H1 (cell line): ENCODE results near the gene SLC27A5.

Experiments
- ATF2 ChIP-seq: IDR thresholded peaks from 2 replicates; pipeline ENCODE4 v1.6.1; 2012; ENCODE audit warnings: low read length, inconsistent platforms
- CEBPB ChIP-seq: IDR thresholded peaks from 2 replicates; pipeline ENCODE4 v1.6.1; 2012; ENCODE audit warnings: low read depth, low read length
- CHD2 ChIP-seq: IDR thresholded peaks from 2 replicates; pipeline ENCODE4 v1.6.1; 2012; ENCODE audit warnings: low read length, improper control_type of control experiment
- CTCF ChIP-seq, 3 experiments: IDR thresholded peaks; 1 replicate in 2 of 3; 2 replicates in 1 of 3; pipeline versions ENCODE4 v1.5.1 to v1.6.1; 2011; ENCODE audit warnings: low read length in 3 of 3, mild to moderate bottlenecking in 3 of 3, inconsistent platforms in 2 of 3, low read depth in 1 of 3, moderate library complexity in 1 of 3; ENCODE audit not compliant: insufficient read depth in 1 of 3; ENCODE audit errors: control extremely low read depth in 1 of 3
- EZH2 ChIP-seq: fragments of 200-600 bp; sonication (generic); IDR thresholded peaks from 2 replicates; pipeline ENCODE4 v1.7.1; 2012; ENCODE audit warnings: low read depth, mild to moderate bottlenecking, moderate library complexity, low read length, inconsistent platforms; ENCODE audit not compliant: severe bottlenecking
- GABPA ChIP-seq: IDR thresholded peaks from 2 replicates; pipeline ENCODE4 v1.6.1; 2011; ENCODE audit warnings: mild to moderate bottlenecking, low read length, moderate library complexity, borderline replicate concordance; ENCODE audit not compliant: insufficient read depth
- GTF2F1 ChIP-seq: IDR thresholded peaks from 2 replicates; pipeline ENCODE4 v1.6.1; 2012; ENCODE audit warnings: low read depth, low read length, improper control_type of control experiment, borderline replicate concordance
- MAX ChIP-seq: IDR thresholded peaks from 2 replicates; pipeline ENCODE4 v1.6.1; 2012; ENCODE audit warnings: inconsistent platforms
- POLR2AphosphoS5 ChIP-seq: IDR thresholded peaks from 2 replicates; pipeline ENCODE4 v1.6.1; 2011; ENCODE audit warnings: low read depth, low read length
- SP1 ChIP-seq: IDR thresholded peaks from 2 replicates; pipeline ENCODE4 v1.6.1; 2011; ENCODE audit warnings: low read depth, low read length
- TBP ChIP-seq: IDR thresholded peaks from 2 replicates; pipeline ENCODE4 v1.6.1; 2011; ENCODE audit warnings: low read depth, low read length, improper control_type of control experiment
- USF2 ChIP-seq: IDR thresholded peaks from 2 replicates; pipeline ENCODE4 v1.6.1; 2011; ENCODE audit warnings: low read length, improper control_type of control experiment
- YY1 ChIP-seq: IDR thresholded peaks from 2 replicates; pipeline ENCODE4 v1.6.1; 2011; ENCODE audit warnings: low read depth, mild to moderate bottlenecking, low read length
- ZNF274 ChIP-seq: IDR thresholded peaks from 2 replicates; pipeline ENCODE4 v1.7.0; 2012; ENCODE audit warnings: low read length, borderline replicate concordance; ENCODE audit errors: extremely low read depth

- no peak for TF ChIP-seq ATF2
- no peak for TF ChIP-seq SP1
- TF ChIP-seq EZH2: no peak
- TF ChIP-seq TBP: no peak
- TF ChIP-seq POLR2AphosphoS5: no peak
- no peak for TF ChIP-seq CTCF (IDR thresholded peaks at IDR 0.05; ENCODE audit: control extremely low read depth in 1 of 3, insufficient read depth in 1 of 3, low read depth in 1 of 3, low read length in 3 of 3)
- no peak for TF ChIP-seq GTF2F1
- TF ChIP-seq USF2: no peak
- TF ChIP-seq CHD2: no peak
- TF ChIP-seq GABPA: no peak
- no peak for TF ChIP-seq CEBPB
- no peak for TF ChIP-seq ZNF274
- TF ChIP-seq YY1: no peak
- no peak for TF ChIP-seq MAX
Measured at GRCh38 chr19:58453743-58454142, 58.0 kb downstream of the SLC27A5 start.
